Kidney epithelial cell (primary cell): ENCODE results near the gene ADCY6. TPM values are rescaled to one million over a fixed set of nuclear protein-coding genes. Genes with fewer than 3 reads are reported as not detected.

Source experiments
- DNase-seq: peaks from one replicate; pipeline ENCODE4 v3.0.0-alpha.2; 2010; ENCODE audit warnings: low read depth
- H3K27me3 ChIP-seq: 2 replicates; pipeline ENCODE4 v1.6.0; 2011; ENCODE audit warnings: low read length; ENCODE audit not compliant: control insufficient read depth, insufficient read depth
- H3K36me3 ChIP-seq: 2 replicates; pipeline ENCODE4 v1.5.1; 2011; ENCODE audit warnings: low read length; ENCODE audit not compliant: control insufficient read depth, insufficient read depth
- H3K4me3 ChIP-seq: 2 replicates; pipeline ENCODE4 v1.5.1; 2011; ENCODE audit warnings: low read depth, mild to moderate bottlenecking, control low read depth, low read length
- CTCF ChIP-seq: IDR thresholded peaks from 2 replicates; pipeline ENCODE4 v1.5.1; 2011; ENCODE audit warnings: mild to moderate bottlenecking, moderate library complexity, low read length, control low read depth, inconsistent platforms; ENCODE audit not compliant: insufficient read depth, poor library complexity, severe bottlenecking
- total RNA-seq: library from RNA; depleted of rRNA; stranded (reverse); fragments of >200 nt; gene quantifications from 2 replicates; pipeline ENCODE4 v1.2.3, GENCODE V29; 2015

The ADCY6 gene
- total RNA-seq, 1 donor from 2014 or later, result 24.3 TPM

GRCh38 chr12:48767047-48767446 lies 21.8 kb downstream of the ADCY6 start:
- no peak for TF ChIP-seq CTCF
- Histone ChIP-seq H3K27me3 (no peaks in the 10 kb centered on the region), H3K36me3 (peaks cover 2% of the 10 kb centered on the region), H3K4me3 (no peak overlapping the region)
- no peak for DNase-seq

GRCh38 chr12:48765753-48766162 lies 23.1 kb downstream of the ADCY6 start:
- no peak for TF ChIP-seq CTCF
- Histone ChIP-seq H3K4me3 (no peak overlapping the region), H3K27me3 (no peaks in the 10 kb centered on the region), H3K36me3 (peaks cover under 1% of the 10 kb centered on the region)
- no peak for DNase-seq

GRCh38 chr12:48764521-48764920 lies 24.4 kb downstream of the ADCY6 start:
- no peak for DNase-seq
- Histone ChIP-seq H3K36me3 (no peaks in the 10 kb centered on the region), H3K4me3 (no peak overlapping the region), H3K27me3 (no peaks in the 10 kb centered on the region)
- TF ChIP-seq CTCF, result no peak

GRCh38 chr12:48758737-48759136 lies 30.2 kb downstream of the ADCY6 start:
- no peak for TF ChIP-seq CTCF
- Histone ChIP-seq H3K36me3 (no peaks in the 10 kb centered on the region), H3K27me3 (no peaks in the 10 kb centered on the region)

GRCh38 chr12:48758186-48758585 lies 30.7 kb downstream of the ADCY6 start:
- DNase-seq, result no peak
- H3K4me3 ChIP-seq, result no peak overlapping the region
- no peaks in the 10 kb centered on the region for H3K36me3 ChIP-seq
- no peaks in the 10 kb centered on the region for H3K27me3 ChIP-seq
- no peak for TF ChIP-seq CTCF

More at GRCh38 chr12:48758737-48759136, 30.2 kb downstream of the ADCY6 start:
- no peak overlapping the region for H3K4me3 ChIP-seq
- no peak for DNase-seq

GRCh38 chr12:48750769-48751356 lies 38.0 kb downstream of the ADCY6 start:
- no peaks in the 10 kb centered on the region for H3K27me3 ChIP-seq
- H3K4me3 ChIP-seq, result no peak overlapping the region
- no peak for DNase-seq
- TF ChIP-seq CTCF, result no peak
- no peaks in the 10 kb centered on the region for H3K36me3 ChIP-seq
